GM18505 (cell line): ENCODE data around the gene SRP14.

ENCODE experiments used
- ATAC-seq: cut with Tn5 transposase; IDR thresholded peaks from one replicate; pipeline ENCODE4 v1.9.1; 2021; ENCODE audit not compliant: unreplicated experiment
- POLR2A ChIP-seq: IDR thresholded peaks from 4 replicates; pipeline ENCODE4 v1.6.1; 2011; ENCODE audit warnings: borderline replicate concordance; ENCODE audit not compliant: insufficient read depth, insufficient read length; ENCODE audit errors: extremely low read depth

The SRP14 gene

GRCh38 chr15:40048926-40049475, 10.0 kb upstream of the SRP14 start:
- no peak for TF ChIP-seq POLR2A
- no peak for ATAC-seq

- no peak for TF ChIP-seq POLR2A
- no peak for ATAC-seq
Observed at GRCh38 chr15:40048211-40048792, 9.3 kb upstream of the SRP14 start.

- TF ChIP-seq POLR2A: peak; percentile 48
- peak; percentile 50 for ATAC-seq
Observed at GRCh38 chr15:40047415-40048210, 8.6 kb upstream of the SRP14 start.

- no peak for TF ChIP-seq POLR2A
Observed at GRCh38 chr15:40046721-40047414, 7.9 kb upstream of the SRP14 start.

GRCh38 chr15:40045572-40046217, 6.7 kb upstream of the SRP14 start:
- ATAC-seq: peak; percentile 7
- peak; percentile 40 for TF ChIP-seq POLR2A

More at GRCh38 chr15:40046721-40047414, 7.9 kb upstream of the SRP14 start:
- no peak for ATAC-seq

- ATAC-seq: peak; percentile 72
- TF ChIP-seq POLR2A: no peak
Observed at GRCh38 chr15:40044717-40045571, 6.0 kb upstream of the SRP14 start.

- no peak for ATAC-seq
- TF ChIP-seq POLR2A: no peak
Observed at GRCh38 chr15:40043927-40044716, 5.1 kb upstream of the SRP14 start.

GRCh38 chr15:40042791-40043320, 3.9 kb upstream of the SRP14 start:
- no peak for TF ChIP-seq POLR2A
- ATAC-seq: no peak

GRCh38 chr15:40040770-40041169, 1.8 kb upstream of the SRP14 start:
- no peak for ATAC-seq
- no peak for TF ChIP-seq POLR2A

- no peak for TF ChIP-seq POLR2A
- ATAC-seq: no peak
Observed at GRCh38 chr15:40040293-40040635, 1.3 kb upstream of the SRP14 start.

- no peak for ATAC-seq
- no peak for TF ChIP-seq POLR2A
Observed at GRCh38 chr15:40038275-40038637, 725 bp downstream of the SRP14 start.
